GM10248 (cell line): ENCODE results near the gene MAK.

Experiments used
- CTCF ChIA-PET: fragments of 300-600 bp; sonication (Branson Sonifier 250); formaldehyde crosslinking; extraction: SDS; loops from one replicate; lab custom pipeline; 2021; ENCODE audit warnings: antibody characterized with exemption; lab: Yijun Ruan, JAX
- POLR2A ChIA-PET: fragments of 350-650 bp; sonication (Branson Sonifier 250); formaldehyde crosslinking; extraction: SDS; loops from one replicate; lab custom pipeline; 2020; ENCODE audit warnings: antibody characterized with exemption; lab: Yijun Ruan, JAX
- DNase-seq: peaks from one replicate; pipeline ENCODE4 v3.0.0; 2012; ENCODE audit errors: extremely low spot score
- TF ChIP-seq, protein P1 (sequence below): IDR thresholded peaks from 2 replicates; pipeline ENCODE4 v1.5.1; 2012; ENCODE audit warnings: mild to moderate bottlenecking, low read depth; ENCODE audit errors: extremely low read depth, missing control alignments, control extremely low read depth

MAK gene

DNA sequence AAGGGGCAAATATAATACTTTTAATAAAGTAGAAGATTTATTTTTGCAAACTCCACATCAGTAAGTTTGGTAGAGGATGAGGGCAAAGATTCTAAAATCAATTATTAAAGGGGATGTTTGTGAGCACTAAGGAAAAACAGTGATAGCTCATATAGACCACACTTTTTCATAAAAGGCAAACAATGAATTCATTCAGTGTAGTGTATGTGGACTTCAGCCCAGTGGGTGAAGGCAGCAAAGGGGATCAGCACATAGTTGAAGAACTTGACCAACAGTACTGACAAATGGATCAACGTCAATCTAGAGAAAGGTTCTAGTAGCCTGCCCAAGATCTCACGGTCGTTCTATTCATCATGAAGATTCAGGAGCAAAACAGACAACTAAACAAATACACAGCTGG is 45.3 kb downstream of the MAK start:
- ChIA-PET CTCF (interaction anchor here (0.7 to 2.9 kb wide), 7 partner anchors 8 to 314 kb away, joined by 3 to 21 read pairs (median 3); no protein-coding TSS in a partner anchor), POLR2A (no interaction called here)
- TF ChIP-seq, protein P1, sequence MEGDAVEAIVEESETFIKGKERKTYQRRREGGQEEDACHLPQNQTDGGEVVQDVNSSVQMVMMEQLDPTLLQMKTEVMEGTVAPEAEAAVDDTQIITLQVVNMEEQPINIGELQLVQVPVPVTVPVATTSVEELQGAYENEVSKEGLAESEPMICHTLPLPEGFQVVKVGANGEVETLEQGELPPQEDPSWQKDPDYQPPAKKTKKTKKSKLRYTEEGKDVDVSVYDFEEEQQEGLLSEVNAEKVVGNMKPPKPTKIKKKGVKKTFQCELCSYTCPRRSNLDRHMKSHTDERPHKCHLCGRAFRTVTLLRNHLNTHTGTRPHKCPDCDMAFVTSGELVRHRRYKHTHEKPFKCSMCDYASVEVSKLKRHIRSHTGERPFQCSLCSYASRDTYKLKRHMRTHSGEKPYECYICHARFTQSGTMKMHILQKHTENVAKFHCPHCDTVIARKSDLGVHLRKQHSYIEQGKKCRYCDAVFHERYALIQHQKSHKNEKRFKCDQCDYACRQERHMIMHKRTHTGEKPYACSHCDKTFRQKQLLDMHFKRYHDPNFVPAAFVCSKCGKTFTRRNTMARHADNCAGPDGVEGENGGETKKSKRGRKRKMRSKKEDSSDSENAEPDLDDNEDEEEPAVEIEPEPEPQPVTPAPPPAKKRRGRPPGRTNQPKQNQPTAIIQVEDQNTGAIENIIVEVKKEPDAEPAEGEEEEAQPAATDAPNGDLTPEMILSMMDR, result no peak
- DNase-seq, result no peak

DNA sequence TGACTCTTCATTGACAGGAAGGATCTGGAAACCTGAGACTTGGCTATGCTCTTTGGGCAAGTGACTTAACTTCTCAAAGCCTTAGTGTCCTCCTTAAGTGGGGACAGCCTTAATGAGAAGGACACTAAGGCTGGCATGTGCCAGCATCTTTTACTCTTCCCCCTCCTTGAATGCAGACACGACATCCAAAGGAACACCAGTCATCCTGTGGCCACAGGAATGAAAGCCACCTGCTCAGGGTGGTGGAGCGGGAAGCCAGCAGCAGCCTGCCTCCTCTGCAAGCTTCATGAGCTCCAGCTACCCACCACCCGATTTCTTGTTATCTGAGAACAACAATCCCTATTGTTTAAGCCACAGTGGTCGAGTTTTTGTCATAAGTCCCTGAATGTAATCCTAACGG is 46.2 kb downstream of the MAK start:
- DNase-seq, result no peak
- ChIA-PET POLR2A (no interaction called here), CTCF (interaction anchor here (1.4 to 2.9 kb wide), 2 partner anchors 10 to 25 kb away, joined by 3 to 21 read pairs; no protein-coding TSS in a partner anchor)
- TF ChIP-seq, protein P1, result no peak

DNA sequence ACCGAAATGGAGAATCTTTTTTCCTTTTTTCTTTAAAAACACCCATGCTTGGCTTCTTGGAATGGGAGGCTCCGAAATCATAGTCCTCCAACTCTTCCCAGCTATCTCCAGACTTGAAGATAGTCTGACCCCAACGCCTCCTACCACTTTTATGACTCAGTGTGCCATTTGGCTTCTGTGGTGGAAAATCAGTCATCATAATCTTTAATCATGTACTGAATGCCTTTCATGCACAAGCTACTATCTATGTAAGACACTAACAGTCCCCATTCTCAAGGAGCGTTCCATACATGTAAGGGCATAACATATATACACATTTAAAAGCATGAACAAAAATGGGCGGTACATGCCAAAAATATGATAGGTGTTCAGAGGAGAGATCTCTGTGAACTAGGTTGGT is 46.7 kb downstream of the MAK start:
- no peak for DNase-seq
- CTCF ChIA-PET, result interaction anchor here (1.4 to 2.9 kb wide), 2 partner anchors 11 to 25 kb away, joined by 3 to 21 read pairs; no protein-coding TSS in a partner anchor
- TF ChIP-seq, protein P1, result no peak
- POLR2A ChIA-PET, result no interaction called here

DNA sequence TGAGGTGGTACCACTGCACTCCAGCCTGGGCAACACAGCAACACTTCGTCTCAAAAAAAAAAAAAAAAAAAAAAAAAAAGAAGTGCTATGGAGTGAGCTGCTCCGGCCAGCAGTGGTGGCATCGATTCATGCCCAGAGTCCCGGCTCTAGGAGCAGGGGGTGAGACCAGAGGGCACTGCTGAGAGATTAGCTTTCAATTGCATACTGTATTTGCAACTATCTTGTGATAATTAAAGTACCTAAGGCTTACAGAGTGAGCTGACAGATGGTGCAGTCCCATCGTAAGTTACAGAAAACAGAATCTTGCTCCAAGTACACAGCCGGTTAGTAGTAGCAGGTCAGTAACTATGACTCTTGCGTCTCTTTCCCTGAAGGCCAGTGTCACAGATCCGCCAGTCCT is 59.3 kb downstream of the MAK start:
- TF ChIP-seq, protein P1, result no peak
- DNase-seq, result no peak
- ChIA-PET CTCF (interaction anchor here (0.8 to 1.6 kb wide), 3 partner anchors 9 to 23 kb away, joined by 3 to 6 read pairs (median 3); no protein-coding TSS in a partner anchor), POLR2A (no interaction called here)

DNA sequence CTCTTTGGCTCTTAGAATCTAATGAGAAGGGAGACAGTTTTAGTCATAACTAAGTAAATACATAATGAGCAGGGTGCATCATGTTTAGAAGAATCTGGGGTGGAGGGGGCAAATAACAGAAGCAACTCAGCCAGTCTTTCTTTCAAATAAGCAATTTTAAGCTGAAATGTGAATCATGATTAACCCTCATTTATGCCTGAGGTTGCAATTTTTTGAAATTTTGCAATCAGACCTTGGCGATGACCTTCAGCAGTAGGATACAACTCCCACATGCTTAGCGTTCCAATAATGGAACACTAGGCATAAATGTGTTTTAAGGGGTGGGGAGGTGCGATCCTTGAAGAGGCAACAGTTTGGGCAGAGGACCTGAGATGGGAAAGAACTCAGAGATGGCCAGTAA is 60.1 kb downstream of the MAK start:
- no peak for DNase-seq
- CTCF ChIA-PET, result no interaction called here
- TF ChIP-seq, protein P1, result no peak
- POLR2A ChIA-PET, result no interaction called here

DNA sequence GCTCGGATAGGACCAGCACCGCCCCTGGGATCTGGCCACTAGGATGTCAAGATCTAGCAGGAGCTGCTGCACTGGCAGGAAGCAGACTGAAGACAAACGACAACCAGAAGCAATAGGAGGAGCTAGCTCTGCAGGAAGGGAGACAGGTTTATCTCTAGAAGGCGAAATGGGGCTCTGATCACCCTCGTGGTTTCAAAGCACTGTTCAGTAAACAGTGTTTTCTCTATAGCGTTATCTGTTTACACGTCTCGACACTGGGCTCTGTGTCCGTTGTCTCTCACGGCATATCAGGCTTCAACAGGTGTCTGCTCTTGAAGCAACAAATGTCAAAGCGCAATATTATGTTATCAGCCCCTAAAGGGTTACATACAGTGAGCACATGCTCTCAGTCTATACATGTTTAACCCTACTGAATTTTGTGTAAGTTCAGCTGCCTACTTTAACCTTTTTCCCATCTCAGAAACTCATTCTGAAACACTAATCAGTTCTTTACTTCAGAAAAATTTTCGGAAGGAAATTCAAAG is 66.9 kb downstream of the MAK start:
- ChIA-PET CTCF (interaction anchor here (0.9 to 1.6 kb wide), 2 partner anchors 12 to 31 kb away, joined by 3 to 6 read pairs; no protein-coding TSS in a partner anchor), POLR2A (interaction anchor here (0.6 kb wide), 1 partner anchor 327 kb away, joined by 3 read pairs; no protein-coding TSS in a partner anchor)
- TF ChIP-seq, protein P1, result no peak
- no peak for DNase-seq
